HL-60/S4 treated with phorbol 12-myristate 13-acetate at 8.2 ng/mL for 4 days and 3 days (cell line): ENCODE data around the gene SLC31A1.
"Not testable (repeated sequence)": the region's sequence is repeated elsewhere in the genome, so short reads cannot be mapped to it uniquely, and the experiment has no call there.

Experiments used
- in situ Hi-C: fragments of 300-500 bp; cut with MboI; formaldehyde crosslinking; loops from 2 replicates; pipeline ENCODE4 v1.15.0; 2022; ENCODE audit warnings: low sequenced_read_pairs

SLC31A1 gene

DNA sequence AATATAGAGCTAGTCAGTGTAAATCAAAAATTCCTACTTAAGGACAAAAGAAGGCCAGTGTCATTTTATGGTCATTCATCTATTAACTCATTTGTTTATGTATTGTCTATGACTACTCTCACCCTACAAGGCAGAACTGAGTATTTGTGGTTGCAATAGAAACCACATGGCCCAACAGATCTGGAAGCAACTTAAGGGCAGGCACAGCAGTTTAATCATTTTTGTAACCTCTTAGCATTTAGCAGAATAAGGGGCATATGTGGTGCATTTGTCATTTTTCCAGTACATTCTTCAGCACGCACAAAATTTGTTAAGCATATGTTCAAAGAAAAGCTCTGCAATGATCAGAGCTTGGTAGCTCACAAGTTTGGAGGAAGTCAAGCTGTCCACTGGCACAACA lies 1.4 kb upstream of the SLC31A1 start:
- in situ Hi-C loops = no loop called here

DNA sequence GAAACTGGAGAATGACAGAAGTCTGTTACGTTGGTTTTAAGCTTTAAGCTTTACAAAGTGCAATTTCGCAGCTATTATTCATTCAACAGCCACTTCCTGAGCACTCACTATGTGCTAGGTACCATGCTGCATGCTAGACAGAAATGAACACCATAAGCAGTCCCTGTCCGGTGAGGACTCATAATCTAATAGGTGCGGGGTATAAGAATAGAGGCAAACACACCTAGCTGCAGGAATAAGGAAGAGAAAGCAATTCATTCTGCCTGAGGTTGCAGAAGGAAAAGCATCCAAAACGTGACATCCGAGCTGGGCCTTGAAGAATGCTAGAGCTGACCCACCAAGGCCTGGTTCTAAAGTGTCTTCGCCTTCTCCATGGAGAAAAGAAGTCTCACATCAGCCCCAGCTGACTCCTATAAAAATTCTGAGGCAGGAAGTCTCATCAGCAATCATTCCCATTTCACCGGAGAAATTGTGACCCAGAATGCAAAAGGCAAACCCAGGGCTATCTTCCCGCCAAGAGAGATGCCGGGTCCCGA lies 809 bp upstream of the SLC31A1 start:
- in situ Hi-C loops = no loop called here

DNA sequence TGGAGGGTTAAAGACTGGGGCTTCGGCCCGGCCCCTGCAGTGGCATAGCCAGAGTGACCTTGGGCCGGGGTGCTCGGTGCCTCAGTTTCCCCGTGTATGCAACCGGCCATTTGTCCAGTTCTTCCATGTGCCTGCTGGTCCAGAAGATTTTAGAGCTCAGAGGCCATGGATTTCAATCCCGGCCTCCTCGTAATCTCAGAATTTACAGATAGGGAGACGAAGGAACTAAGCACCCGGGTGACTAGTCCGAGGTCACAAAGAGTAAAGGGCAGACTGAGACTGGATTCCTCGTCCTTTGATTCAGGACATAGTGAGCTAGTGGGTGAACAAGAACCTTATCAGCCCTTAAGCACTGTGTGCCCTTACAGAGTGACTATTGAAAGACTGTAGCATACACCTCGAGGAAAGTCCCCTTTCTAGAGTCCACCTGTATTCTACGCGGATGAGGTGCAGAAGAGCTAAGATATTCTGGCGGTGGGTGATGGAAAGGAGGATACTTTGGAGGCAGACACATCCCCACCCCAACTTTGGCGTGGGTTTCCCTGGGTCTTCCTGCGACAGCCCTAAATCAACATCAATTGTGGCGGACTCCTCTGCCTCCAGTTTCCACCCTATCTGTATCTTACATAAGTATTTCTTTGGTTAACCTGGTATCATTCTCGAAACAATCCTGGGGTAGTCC lies 597 bp downstream of the SLC31A1 start:
- in situ Hi-C loops = no loop called here

DNA sequence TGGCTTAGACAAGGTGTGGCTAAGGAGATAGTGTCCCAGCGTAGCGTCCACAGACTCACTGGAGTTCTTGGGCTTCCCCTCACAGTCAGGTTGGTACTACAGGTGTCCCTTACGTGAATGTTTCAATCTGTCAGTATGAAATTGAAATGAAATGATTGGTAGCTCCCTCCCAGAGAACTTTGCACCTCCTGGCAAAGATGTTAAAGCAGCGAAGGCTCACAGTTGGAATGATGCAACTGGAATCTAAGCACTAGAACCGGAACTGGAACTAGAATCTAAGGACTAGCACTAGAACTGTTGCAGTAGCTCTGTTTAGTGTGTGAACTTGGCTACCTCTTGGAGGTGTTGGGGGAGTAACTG lies 1.1 kb downstream of the SLC31A1 start:
- in situ Hi-C loops = no loop called here

DNA sequence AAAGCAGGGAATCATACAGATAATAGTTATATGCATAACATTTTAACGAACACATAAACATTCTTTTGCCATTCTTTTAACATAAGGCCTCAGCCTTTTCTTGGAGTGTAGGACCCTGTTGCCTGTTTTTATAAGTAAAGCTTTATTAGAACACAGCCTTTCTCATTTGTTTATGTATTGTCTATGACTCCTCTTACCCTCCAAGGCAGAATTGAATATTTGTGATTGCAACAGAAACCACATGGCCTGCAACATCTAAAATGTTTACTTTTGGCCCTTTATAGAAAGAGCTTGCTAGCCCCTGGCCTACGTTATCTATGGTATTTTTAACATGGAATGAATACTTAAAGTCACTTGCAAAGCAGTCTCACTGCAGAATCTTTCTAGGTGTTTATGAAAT lies 2.6 kb downstream of the SLC31A1 start:
- in situ Hi-C loops = no loop called here

DNA sequence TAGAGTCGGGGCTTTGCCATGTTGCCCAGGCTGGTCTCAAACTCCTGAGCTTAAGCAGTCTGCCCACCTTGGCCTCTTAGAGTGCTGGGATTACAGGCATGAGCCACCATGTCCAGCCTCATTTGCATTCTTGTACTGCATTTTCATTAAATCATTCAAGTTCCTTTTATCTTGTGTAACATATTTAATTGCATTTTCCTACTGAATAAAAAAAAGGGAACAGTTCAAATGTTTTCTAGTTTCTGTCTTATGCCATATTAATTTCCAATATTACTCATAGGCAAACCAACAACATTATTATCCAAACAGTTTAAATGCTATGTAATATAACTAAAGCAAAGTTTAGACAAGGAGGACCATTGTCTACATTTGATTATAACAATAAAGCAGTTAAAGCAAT lies 6.1 kb downstream of the SLC31A1 start:
- in situ Hi-C loops = no loop called here

DNA sequence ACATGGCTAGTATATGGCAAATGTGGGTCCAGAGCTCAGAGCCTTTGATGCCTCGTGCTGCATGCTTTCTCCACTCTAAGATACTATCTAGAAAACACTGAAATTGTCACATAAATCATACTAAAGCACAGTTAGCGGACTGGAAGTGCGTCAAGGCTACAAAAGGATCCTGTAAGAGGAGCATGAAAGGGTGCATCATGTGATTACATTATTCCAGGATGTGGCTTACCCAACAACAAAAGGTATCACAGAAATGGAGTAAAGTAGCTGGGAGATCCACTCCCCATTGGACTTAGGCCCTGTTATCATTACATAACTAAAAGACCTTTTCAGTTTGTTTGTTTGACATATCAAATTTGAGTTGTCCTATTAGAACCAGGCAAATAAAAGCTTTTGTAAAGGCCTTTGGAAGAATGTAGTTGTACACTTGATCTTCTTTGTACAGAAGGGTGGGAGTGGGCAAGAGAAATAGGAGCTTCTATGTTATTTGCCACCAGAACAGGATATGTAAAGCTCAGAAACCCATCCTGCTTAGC lies 6.9 kb downstream of the SLC31A1 start:
- in situ Hi-C loops = no loop called here

DNA sequence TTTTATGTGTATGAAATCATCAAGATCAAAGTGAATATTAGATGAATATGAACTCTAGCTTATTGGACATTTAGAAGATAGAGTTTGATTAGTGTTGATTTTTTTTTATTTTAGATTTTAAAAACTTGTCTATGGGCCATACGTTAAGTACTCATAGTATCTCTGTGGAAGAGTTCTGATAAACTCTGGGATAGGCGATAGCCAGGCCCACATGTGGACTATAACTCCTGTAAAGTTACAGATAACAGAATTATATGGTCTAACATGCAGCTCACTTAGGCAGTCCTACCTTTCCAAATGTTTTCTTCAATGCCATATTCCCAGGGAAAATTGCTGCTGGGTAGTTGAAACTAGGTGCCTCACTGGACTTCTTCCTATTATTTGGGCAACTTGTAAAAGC lies 10.4 kb downstream of the SLC31A1 start:
- in situ Hi-C loops = no loop called here

DNA sequence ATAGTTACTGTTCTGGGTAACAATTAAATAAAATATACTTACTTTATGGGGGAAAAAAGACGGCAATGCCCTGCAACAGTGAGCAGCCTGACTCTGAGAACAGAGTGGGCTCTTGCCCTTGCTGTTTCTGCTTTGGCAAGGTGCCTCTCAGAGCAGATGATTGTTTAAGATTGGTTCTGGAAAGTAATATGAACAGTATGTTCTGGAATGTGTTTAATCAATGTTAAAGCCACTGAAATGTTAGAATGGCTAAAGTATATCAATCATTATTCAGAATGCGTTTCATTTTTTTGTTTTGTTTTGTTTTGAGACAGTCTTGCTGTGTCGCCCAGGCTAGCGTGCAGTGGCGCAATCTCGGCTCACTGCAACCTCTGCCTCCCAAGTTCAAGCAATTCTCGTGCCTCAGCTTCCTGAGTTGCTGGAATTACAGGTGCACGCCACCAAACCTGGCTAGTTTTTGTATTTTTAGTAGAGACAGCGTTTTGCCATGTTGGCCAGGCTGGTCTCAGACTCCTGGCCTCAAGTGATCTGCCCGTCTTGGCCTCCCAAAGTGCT lies 14.4 kb downstream of the SLC31A1 start:
- in situ Hi-C loops = not testable (repeated sequence)

DNA sequence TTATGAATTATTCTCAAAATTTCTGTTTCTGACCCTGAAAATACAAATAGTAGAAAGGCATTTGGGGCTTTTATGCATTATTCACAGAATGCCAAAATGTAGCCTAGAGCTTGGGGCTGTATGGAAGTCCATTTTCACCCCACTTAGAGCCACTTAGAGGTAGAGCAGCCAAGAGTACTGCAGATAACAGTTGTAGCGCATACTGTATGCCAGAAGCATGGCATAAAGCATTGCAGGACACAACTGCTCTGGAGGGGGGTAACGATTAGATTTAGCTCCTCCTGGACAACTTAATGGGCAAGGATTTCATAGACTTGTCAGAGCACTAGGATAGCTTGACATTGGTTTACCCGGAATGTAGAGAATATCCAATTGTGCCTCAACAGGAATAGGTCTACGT lies 15.7 kb downstream of the SLC31A1 start:
- in situ Hi-C loops = no loop called here

DNA sequence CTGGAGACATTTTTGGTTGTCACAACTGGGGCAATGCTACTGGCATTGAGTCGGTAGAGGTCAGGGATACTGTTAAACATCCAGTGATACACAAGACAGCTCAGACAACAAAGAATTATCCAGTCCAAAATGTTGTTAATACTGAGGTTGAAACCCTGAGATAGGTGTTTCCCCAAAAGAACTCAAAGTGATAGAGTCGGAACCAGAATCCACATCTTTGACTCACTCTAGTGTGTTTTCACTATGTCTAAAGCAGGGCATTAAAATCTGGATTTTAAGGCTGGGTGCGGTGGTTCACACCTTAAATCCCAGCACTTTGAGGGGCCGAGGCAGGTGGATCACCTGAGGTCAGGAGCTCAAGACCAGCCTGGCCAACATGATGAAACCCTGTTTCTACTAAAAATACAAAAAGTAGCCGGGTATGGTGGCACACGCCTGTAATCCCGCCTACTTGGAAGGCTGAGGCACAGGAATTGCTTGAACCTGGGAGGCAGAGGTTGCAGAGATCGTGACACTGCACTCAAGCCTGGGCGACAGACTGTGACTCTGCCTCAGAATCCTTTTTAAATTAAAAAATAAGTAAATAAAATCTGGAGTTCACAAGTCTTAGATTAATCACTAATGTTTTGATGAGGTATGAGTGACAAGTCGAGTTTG lies 17.0 kb downstream of the SLC31A1 start:
- in situ Hi-C loops = no loop called here

DNA sequence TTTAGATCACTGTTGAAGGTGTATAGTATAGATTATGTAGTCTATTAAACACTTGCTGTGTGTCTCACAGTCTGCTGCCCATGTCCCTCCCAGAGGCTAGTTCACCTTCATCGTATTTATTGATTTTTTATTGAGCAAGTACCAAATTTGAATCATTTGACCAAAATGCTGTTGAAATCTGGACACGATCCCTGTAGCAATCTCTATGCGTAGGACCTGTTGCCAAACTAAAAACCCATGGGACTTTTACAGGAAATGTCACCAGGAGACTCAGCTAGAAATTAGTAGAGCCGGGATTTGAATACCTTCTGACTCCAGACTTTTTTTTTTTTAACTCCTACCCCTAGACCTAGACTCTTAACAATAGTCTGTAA lies 17.5 kb downstream of the SLC31A1 start:
- in situ Hi-C loops = no loop called here

DNA sequence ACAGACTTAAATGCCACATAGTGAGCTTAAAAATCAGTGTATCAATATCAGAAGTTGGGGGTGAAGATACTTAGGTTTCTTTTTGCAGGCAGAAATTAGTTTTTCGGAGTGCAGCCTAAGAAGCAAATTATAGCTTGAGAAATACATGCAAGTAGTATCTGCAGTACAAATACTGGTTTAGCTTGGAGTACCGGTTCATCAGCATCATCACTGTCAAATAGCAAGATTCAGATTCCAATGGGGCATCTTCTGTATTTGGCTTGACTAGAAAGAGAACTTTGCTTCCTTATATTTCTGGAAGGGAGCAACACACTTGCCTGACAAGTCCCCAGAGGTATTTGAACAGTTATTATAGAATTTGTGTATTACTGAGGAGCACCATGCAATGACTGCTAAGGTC lies 19.8 kb downstream of the SLC31A1 start:
- in situ Hi-C loops = no loop called here

DNA sequence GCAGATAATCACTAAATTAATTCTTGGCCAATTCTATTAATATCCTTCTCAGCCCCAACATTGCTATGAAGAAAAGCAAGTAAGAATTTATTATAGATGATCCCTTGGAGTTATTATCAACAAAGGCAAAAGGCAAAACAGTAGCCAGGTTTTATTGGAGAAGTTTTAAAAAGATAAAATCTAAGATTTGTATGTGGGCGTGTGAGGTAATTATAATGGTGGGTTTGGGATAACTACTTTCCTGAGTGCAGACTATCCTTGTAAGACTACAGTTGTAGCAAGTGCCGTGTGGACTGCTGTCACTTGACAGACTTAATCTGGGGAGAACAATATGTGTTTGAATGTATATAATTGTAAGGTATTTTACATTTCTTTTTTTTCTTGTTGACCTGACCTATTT lies 23.2 kb downstream of the SLC31A1 start:
- in situ Hi-C loops = no loop called here

DNA sequence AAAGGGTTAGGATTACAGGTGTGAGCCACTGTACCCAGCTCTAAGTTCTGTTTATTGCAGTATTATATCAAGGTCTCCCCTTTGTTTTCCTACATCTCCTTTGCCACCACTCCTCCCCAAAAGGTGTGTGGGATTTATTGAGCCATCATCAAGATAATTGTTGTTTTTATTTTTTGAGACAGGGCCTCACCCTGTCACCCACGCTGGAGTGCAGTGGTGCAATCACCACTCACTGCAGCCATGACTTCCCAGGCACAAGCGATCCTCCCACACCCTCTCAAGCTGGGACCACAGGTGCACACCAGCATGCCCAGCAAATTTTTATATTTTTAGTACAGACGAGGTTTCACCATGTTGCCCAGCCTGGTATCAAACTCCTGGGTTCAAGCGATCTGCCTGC lies 24.6 kb downstream of the SLC31A1 start:
- in situ Hi-C loops = no loop called here

DNA sequence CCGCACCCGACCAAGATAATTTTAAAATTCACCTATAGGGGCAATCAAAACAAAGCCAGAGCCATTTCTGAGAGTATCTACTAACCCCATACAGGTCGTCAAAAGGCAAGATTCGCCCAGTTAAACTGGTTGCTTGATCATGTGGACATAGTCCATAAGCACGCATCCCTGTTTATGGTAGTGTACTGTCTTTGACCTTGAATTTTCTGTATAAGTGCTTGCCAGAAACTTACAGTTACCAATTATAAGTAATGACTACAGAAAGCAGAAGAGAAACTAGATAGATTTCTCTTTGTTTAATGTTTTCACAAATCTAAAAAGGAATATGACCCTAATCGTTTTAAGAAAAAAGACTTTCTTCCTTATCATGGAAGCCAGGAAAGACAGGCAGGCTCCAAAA lies 25.6 kb downstream of the SLC31A1 start:
- in situ Hi-C loops = no loop called here

DNA sequence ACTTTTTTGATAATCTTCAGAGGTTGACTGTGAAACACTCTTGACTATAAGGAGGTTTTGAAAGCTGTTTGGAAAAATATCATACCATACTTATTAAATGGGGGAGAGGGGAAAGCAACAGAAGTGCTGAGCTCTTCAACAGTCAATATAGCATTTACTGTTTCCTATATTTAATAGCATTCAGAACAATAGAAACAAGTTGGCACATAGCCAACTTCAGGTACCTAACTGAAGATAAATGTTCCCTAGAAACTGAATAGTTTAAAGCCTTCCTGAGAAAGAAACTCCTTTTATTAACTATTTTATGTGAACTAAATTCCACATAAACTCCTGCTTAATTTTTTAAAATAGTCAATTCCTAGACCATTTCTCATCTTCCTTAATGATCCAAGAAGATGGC lies 26.3 kb downstream of the SLC31A1 start:
- in situ Hi-C loops = no loop called here

DNA sequence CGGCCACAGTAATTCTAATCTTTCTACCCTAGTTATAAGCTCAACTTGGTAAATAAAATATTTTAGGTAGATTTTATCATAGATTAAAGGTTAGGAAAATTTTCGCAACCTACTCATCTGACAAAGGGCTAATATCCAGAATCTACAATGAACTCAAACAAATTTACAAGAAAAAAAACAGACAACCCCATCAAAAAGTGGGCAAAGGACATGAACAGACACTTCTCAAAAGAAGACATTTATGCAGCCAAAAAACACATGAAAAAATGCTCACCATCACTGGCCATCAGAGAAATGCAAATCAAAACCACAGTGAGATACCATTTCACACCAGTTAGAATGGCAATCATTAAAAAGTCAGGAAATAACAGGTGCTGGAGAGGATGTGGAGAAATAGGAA lies 28.3 kb downstream of the SLC31A1 start:
- in situ Hi-C loops = not testable (repeated sequence)

DNA sequence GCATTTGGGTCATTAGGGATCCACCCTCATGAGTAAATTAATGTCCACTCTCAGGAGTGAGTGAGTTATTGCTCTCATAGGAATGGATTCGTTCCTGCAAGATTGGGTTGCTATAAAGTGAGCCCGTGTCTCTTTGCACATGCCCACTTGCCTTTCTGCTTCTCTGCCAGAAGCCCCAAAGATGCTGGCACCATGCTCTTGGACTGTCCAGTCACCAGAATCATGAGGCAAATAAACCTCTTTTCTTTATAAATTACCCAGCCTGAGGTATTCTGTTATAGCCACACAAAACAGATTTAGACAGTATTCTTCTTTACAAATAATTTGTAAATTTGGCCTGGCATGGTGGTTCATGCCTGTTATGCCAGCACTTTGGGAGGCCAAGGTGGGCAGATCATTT lies 29.5 kb downstream of the SLC31A1 start:
- in situ Hi-C loops = no loop called here

DNA sequence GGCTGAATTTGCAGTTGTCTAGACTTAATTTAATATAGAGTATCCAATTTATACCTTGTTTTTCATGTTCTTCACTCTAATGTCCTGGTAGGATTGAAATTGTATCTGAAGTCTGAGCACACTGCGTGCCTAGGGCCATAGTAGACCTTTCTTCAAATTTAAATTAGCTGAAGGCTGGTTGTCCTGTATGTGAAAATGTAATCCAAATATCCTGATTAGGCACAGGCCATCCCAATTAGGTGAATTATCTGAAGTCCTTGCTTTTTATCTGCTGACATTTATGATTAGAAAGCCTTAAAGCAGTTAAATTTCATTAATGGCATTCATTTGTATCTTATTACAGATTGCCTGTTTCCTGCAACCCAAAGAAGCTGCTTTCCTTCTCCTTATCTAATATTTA lies 33.6 kb downstream of the SLC31A1 start:
- in situ Hi-C loops = no loop called here

DNA sequence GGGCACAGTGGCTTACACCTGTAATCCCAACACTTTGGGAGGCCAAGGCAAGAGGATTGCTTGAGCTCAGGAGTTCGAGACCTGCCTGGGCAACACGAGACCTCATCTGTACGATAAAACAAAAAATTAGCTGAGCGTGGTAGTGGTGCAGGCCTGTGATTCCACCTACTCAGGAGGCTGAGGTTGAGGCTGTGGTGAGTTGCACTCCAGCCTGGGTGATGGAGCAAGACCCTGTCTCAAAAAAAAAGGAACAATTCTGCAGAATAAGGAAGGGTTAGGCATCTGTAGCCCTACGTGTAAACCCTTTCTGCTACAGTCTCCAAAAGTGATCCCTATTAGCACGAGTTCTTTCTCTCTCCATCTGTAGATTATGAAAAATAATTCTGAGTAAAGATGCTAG lies 34.1 kb downstream of the SLC31A1 start:
- in situ Hi-C loops = no loop called here

DNA sequence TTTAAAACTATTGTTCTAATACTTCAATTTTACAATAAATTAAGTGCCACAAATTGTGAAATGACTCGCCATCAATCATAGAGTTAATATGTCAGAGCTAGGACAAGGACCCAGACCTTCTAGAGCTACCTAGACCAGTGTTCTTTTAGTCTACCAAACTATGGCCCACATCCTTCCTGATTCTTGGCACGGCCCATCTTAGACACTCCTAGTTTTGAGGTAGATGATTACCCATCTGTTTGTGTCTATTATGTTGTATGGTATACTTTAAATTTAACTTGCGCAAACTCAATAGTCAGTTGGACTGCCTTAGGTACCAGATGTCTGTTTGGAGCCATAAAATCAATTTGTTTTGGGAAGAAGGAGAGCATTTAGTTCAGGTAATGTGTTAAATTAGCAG lies 36.5 kb downstream of the SLC31A1 start:
- in situ Hi-C loops = no loop called here
